H9 (cell line): Measurements from ENCODE around the gene TOP3B. TPM values are rescaled to one million over a fixed set of nuclear protein-coding genes. Genes with fewer than 3 reads are reported as not detected.

Experiments
- DNase-seq: peaks from one replicate; pipeline ENCODE4 v3.0.0-alpha.2; 2017
- H2AFZ ChIP-seq: one replicate; pipeline ENCODE4 v1.6.1; 2013; ENCODE audit warnings: mild to moderate bottlenecking, low read length, control low read depth, moderate library complexity
- H2AK5ac ChIP-seq: 2 replicates; pipeline ENCODE4 v1.6.1; 2013; ENCODE audit warnings: low read length, control low read depth, mixed read lengths; ENCODE audit not compliant: insufficient read length
- H2BK120ac ChIP-seq: one replicate; pipeline ENCODE4 v1.6.1; 2013; ENCODE audit warnings: low read depth, mild to moderate bottlenecking, low read length, control low read depth, inconsistent platforms; ENCODE audit not compliant: poor library complexity, severe bottlenecking
- H2BK12ac ChIP-seq: 2 replicates; pipeline ENCODE4 v1.6.1; 2013; ENCODE audit warnings: low read length, control low read depth, mixed read lengths, low read depth; ENCODE audit not compliant: insufficient read length
- H2BK15ac ChIP-seq: 2 replicates; pipeline ENCODE4 v1.6.1; 2013; ENCODE audit warnings: low read depth, low read length, control low read depth
- H2BK20ac ChIP-seq: one replicate; pipeline ENCODE4 v1.6.1; 2013; ENCODE audit warnings: low read depth, mild to moderate bottlenecking, low read length, control low read depth, inconsistent platforms; ENCODE audit not compliant: poor library complexity, severe bottlenecking
- H2BK5ac ChIP-seq: 2 replicates; pipeline ENCODE4 v1.6.1; 2013; ENCODE audit warnings: low read length, control low read depth, mixed read lengths; ENCODE audit not compliant: insufficient read length
- H3K14ac ChIP-seq: 2 replicates; pipeline ENCODE4 v1.6.1; 2013; ENCODE audit warnings: low read length, control low read depth; ENCODE audit not compliant: insufficient read depth
- H3K18ac ChIP-seq: 2 replicates; pipeline ENCODE4 v1.6.1; 2013; ENCODE audit warnings: low read depth, mild to moderate bottlenecking, mixed read lengths, low read length, control low read depth; ENCODE audit not compliant: insufficient read length
- H3K23ac ChIP-seq: 2 replicates; pipeline ENCODE4 v1.6.1; 2013; ENCODE audit warnings: low read length, control low read depth, mixed read lengths, low read depth; ENCODE audit not compliant: insufficient read length
- H3K23me2 ChIP-seq: 2 replicates; pipeline ENCODE4 v1.6.1; 2013; ENCODE audit warnings: low read depth, mild to moderate bottlenecking, mixed read lengths, low read length, control low read depth; ENCODE audit not compliant: insufficient read length, poor library complexity, severe bottlenecking
- H3K27ac ChIP-seq: 2 replicates; pipeline ENCODE4 v1.5.1; 2013; ENCODE audit warnings: low read length, control low read depth, mixed read lengths, low read depth; ENCODE audit not compliant: insufficient read length
- H3K27me3 ChIP-seq: 2 replicates; pipeline ENCODE4 v1.6.1; 2013; ENCODE audit warnings: low read length, control low read depth, inconsistent platforms; ENCODE audit not compliant: insufficient read depth
- H3K4ac ChIP-seq: 2 replicates; pipeline ENCODE4 v1.6.1; 2013; ENCODE audit warnings: low read depth, mild to moderate bottlenecking, control low read depth, inconsistent platforms, low read length, moderate library complexity
- H3K4me1 ChIP-seq: 2 replicates; pipeline ENCODE4 v1.6.1; 2013; ENCODE audit warnings: low read length, control low read depth, inconsistent platforms; ENCODE audit not compliant: insufficient read depth
- H3K4me2 ChIP-seq: 2 replicates; pipeline ENCODE4 v1.6.1; 2013; ENCODE audit warnings: low read length, control low read depth, mixed read lengths; ENCODE audit not compliant: insufficient read length, insufficient read depth
- H3K56ac ChIP-seq: 2 replicates; pipeline ENCODE4 v1.6.1; 2013; ENCODE audit warnings: low read depth, mild to moderate bottlenecking, mixed read lengths, low read length, control low read depth; ENCODE audit not compliant: insufficient read length
- H3K79me1 ChIP-seq: 2 replicates; pipeline ENCODE4 v1.6.1; 2013; ENCODE audit warnings: low read depth, mild to moderate bottlenecking, moderate library complexity, low read length, control low read depth, inconsistent platforms; ENCODE audit not compliant: insufficient read depth, poor library complexity, severe bottlenecking
- H3K79me2 ChIP-seq: 2 replicates; pipeline ENCODE4 v1.6.1; 2013; ENCODE audit warnings: low read length, control low read depth, inconsistent platforms; ENCODE audit not compliant: insufficient read depth
- H3K9ac ChIP-seq: 2 replicates; pipeline ENCODE4 v1.6.1; 2013; ENCODE audit warnings: low read length, control low read depth, mixed read lengths; ENCODE audit not compliant: insufficient read length; ENCODE audit errors: extremely low read depth
- H3K9me3 ChIP-seq: one replicate; pipeline ENCODE4 v1.6.1; 2013; ENCODE audit warnings: low read depth, low read length, inconsistent platforms; ENCODE audit not compliant: control insufficient read depth
- H3T11ph ChIP-seq: one replicate; pipeline ENCODE4 v1.6.1; 2013; ENCODE audit warnings: mild to moderate bottlenecking, low read length, control low read depth, inconsistent platforms
- H4K20me1 ChIP-seq: one replicate; pipeline ENCODE4 v1.6.1; 2013; ENCODE audit not compliant: control insufficient read depth, insufficient read length, insufficient read depth
- H4K5ac ChIP-seq: 2 replicates; pipeline ENCODE4 v1.6.1; 2013; ENCODE audit warnings: low read depth, mild to moderate bottlenecking, mixed read lengths, low read length, control low read depth; ENCODE audit not compliant: insufficient read length
- H4K8ac ChIP-seq: replicated peaks from 2 replicates; pipeline ENCODE4 v1.6.1; 2013; ENCODE audit warnings: low read length, control low read depth, mixed read lengths, low read depth; ENCODE audit not compliant: insufficient read length
- H4K91ac ChIP-seq: 2 replicates; pipeline ENCODE4 v1.6.1; 2013; ENCODE audit warnings: low read depth, mild to moderate bottlenecking, moderate library complexity, mixed read lengths, low read length, control low read depth; ENCODE audit not compliant: insufficient read length
- H3K27ac Mint-ChIP-seq, 3 experiments: 2 replicates in 2 of 3; 3 replicates in 1 of 3; pipeline ENCODE4 v1.8.0; 2020 to 2021; ENCODE audit warnings: mixed read lengths in 3 of 3, mild to moderate bottlenecking in 1 of 3, moderate library complexity in 1 of 3
- H3K27me3 Mint-ChIP-seq: 2 replicates; pipeline ENCODE4 v1.8.0; 2021; ENCODE audit warnings: low read depth, mild to moderate bottlenecking, moderate library complexity, mixed read lengths
- H3K36me3 Mint-ChIP-seq, 3 experiments: 2 replicates in 2 of 3; 3 replicates in 1 of 3; pipeline ENCODE4 v1.8.0; 2020 to 2021; ENCODE audit warnings: low read depth in 3 of 3, mixed read lengths in 3 of 3; ENCODE audit not compliant: insufficient read depth in 1 of 3
- H3K4me1 Mint-ChIP-seq, 2 experiments: 2 replicates each; pipeline ENCODE4 v1.8.0; 2020; ENCODE audit warnings: mixed read lengths in 2 of 2
- H3K4me3 Mint-ChIP-seq, 2 experiments: 2 replicates in 1 of 2; 3 replicates in 1 of 2; pipeline ENCODE4 v1.8.0; 2020 to 2021; ENCODE audit warnings: mild to moderate bottlenecking in 2 of 2, mixed read lengths in 2 of 2, moderate library complexity in 1 of 2
- H3K9me3 Mint-ChIP-seq, 2 experiments: 2 replicates in 1 of 2; 3 replicates in 1 of 2; pipeline ENCODE4 v1.8.0; 2020; ENCODE audit warnings: mild to moderate bottlenecking in 2 of 2, mixed read lengths in 2 of 2, moderate library complexity in 1 of 2
- CTCF ChIP-seq: fragments of 200-600 bp; sonication (generic); conservative IDR thresholded peaks from 3 replicates; pipeline ENCODE4 v1.8.0; 2021; ENCODE audit warnings: antibody characterized with exemption, mild to moderate bottlenecking
- WGBS: extraction: QIAGEN DNeasy Blood & Tissue Kit; methylation state at CpG from one replicate; pipeline ENCODE4 v1.1.7; 2013; ENCODE audit warnings: missing lambda C conversion rate, low lambda C conversion rate, mixed read lengths; ENCODE audit not compliant: insufficient read length; ENCODE audit errors: extremely low coverage; 5-methylcytosine and 5-hydroxymethylcytosine counted together
- total RNA-seq: library from RNA; stranded (reverse); gene quantifications from 2 replicates; pipeline ENCODE4 v1.2.1, GENCODE V29; 2021

TOP3B gene
- total RNA-seq, 1 experiment from 2014 or later, result 55.2 TPM

DNA sequence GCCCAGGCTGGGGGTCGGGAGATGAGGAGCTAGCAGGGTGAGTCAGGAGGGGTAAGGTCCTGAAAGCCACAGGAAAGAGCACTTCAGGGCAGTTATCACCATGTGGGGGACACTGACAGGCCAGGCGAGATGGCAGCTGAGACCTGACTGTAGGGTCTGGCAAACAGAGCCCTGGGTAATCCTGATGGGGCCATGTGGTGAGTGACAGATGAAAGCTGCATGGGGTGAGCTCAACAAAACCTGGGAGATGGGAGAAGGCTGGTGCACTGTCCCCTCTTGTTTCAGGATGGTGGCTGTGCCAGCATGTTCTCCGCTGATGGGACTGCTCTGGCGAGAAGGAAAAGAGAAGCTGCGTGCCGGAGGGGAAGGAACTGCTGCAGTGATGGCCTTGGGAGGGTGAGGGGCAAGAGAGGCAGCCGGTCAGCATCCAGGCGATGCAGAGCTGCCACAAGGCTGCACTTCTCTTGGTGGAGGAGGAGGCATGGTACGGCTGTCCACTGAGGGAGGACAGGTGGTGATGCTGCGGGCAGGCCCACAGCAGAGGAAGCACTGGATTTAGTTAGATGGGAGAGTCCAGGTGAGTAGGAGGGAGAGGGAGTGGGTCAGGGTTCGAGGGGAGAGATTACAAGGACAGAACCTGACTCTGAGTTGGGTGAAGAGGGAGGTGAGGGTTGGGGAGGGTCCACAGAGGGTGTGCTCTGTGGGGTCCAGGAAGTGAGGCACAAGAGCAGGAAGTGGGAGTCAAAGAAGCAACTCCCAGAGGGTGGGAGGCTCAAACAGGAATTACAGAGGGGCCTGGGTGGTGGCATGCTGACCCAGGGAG lies 3.8 kb downstream of the TOP3B start:
- WGBS, result no CpG with 5 or more reads among the region's 11 CpGs

More for the DNA sequence above, 3.8 kb downstream of the TOP3B start:
- Histone ChIP-seq H2BK20ac (no peak overlapping the region), H4K8ac (no peak overlapping the region), H3K14ac (no peak overlapping the region; the same call in 1 of the 2 replicates), H3K27me3 (no peaks in the 10 kb centered on the region; the same call in 1 of the 2 replicates), H2BK5ac (no peak overlapping the region), H3K79me2 (no peaks in the 10 kb centered on the region; the same call in 1 of the 2 replicates), H3K9ac (no peak overlapping the region), H4K5ac (no peak overlapping the region), H4K91ac (no peak overlapping the region), H4K20me1 (no peaks in the 10 kb centered on the region), H2AK5ac (no peak overlapping the region), H3K56ac (no peak overlapping the region), H3K23ac (no peak overlapping the region), H2AFZ (no peak overlapping the region), H3K27ac (no peak overlapping the region), H3K23me2 (peaks cover 9% of the 10 kb centered on the region), H3T11ph (no peak overlapping the region), H3K79me1 (peaks cover 3% of the 10 kb centered on the region), H2BK12ac (no peak overlapping the region), H2BK15ac (no peak overlapping the region), H3K4ac (no peak overlapping the region), H3K4me1 (no peaks in the 10 kb centered on the region), H3K9me3 (no peaks in the 10 kb centered on the region), H3K18ac (no peak overlapping the region), H3K4me2 (no peak overlapping the region), H2BK120ac (no peak overlapping the region)
- Mint-ChIP-seq H3K9me3 (no peaks in the 10 kb centered on the region), H3K4me1 (peaks cover 4 to 9% of the 10 kb centered on the region in 2 experiments), H3K36me3 (peaks cover 10 to 31% (median 31%) of the 10 kb centered on the region in 3 experiments; a peak in 5 of 7 replicates), H3K27ac (peak overlapping the region in 1 of 3 experiments; percentile 33; a peak in 1 of 7 replicates), H3K4me3 (no peak overlapping the region; a peak in 1 of 5 replicates), H3K27me3 (peaks cover 2% of the 10 kb centered on the region)
- no peak for TF ChIP-seq CTCF
- DNase-seq, result no peak
